ENCODE measurements around the gene RNLS.

Gene RNLS

GRCh38 chr10:88582806-88583583, at the start of gene RNLS:
Gene RNLS, minus strand, starts transcription at chr10:88583318.
- DNase-seq = peak; percentile 67

GRCh38 chr10:88624840-88625239, 41.7 kb upstream of the RNLS start:
- DNase-seq = no peak

- DNase-seq = no peak
Observed at GRCh38 chr10:88623835-88624234, 40.7 kb upstream of the RNLS start.

GRCh38 chr10:88620441-88620840, 37.3 kb upstream of the RNLS start:
- no peak for DNase-seq

- no peak for DNase-seq
Observed at GRCh38 chr10:88618496-88618895, 35.4 kb upstream of the RNLS start.

- DNase-seq = no peak
Observed at GRCh38 chr10:88617772-88618300, 34.7 kb upstream of the RNLS start.

GRCh38 chr10:88616250-88616977, 33.3 kb upstream of the RNLS start:
- no peak for DNase-seq

- DNase-seq = no peak
Observed at GRCh38 chr10:88608780-88609179, 25.7 kb upstream of the RNLS start.

- DNase-seq = no peak
Observed at GRCh38 chr10:88608052-88608732, 25.1 kb upstream of the RNLS start.

GRCh38 chr10:88598055-88598454, 14.9 kb upstream of the RNLS start:
- DNase-seq = no peak

- no peak for DNase-seq
Observed at GRCh38 chr10:88594482-88594881, 11.4 kb upstream of the RNLS start.

GRCh38 chr10:88592906-88593305, 9.8 kb upstream of the RNLS start:
- no peak for DNase-seq

- no peak for DNase-seq
Observed at GRCh38 chr10:88592381-88592780, 9.3 kb upstream of the RNLS start.

- DNase-seq = no peak
Observed at GRCh38 chr10:88586462-88586861, 3.3 kb upstream of the RNLS start, which contains the start of gene LIPJ. Gene LIPJ, plus strand, starts transcription at chr10:88586762. Its CDS starts 3,926 bp downstream, at chr10:88590688.

GRCh38 chr10:88583584-88583957, 453 bp upstream of the RNLS start:
- DNase-seq = no peak

- no peak for DNase-seq
Observed at GRCh38 chr10:88582411-88582805, 710 bp downstream of the RNLS start.

- no peak for DNase-seq
Observed at GRCh38 chr10:88565072-88565471, 18.0 kb downstream of the RNLS start.

GRCh38 chr10:88562152-88562551, 21.0 kb downstream of the RNLS start:
- no peak for DNase-seq

GRCh38 chr10:88557658-88558057, 25.5 kb downstream of the RNLS start:
- DNase-seq = no peak

- no peak for DNase-seq
Observed at GRCh38 chr10:88557256-88557655, 25.9 kb downstream of the RNLS start.

- DNase-seq = no peak
Observed at GRCh38 chr10:88555190-88555908, 27.8 kb downstream of the RNLS start.

- peak; percentile 5 to 24 for DNase-seq
Observed at GRCh38 chr10:88553116-88553752, 29.9 kb downstream of the RNLS start.

Data from stimulated activated CD4-positive, alpha-beta T cell treated with anti-CD3 and anti-CD28 coated beads, Interleukin-4, amount 100 ng/mL, for 4 hours (primary cell).